BE2C (cell line): Measurements from ENCODE around the gene EYS.

Source experiments
- DNase-seq: peaks from one replicate; pipeline ENCODE4 v3.0.0-alpha.2; 2020
- H3K27me3 ChIP-seq: fragments of 250-450 bp; sonication (Bioruptor Pico); 2 replicates; pipeline ENCODE4 v1.5.1; 2020; ENCODE audit warnings: mild to moderate bottlenecking
- H3K36me3 ChIP-seq: fragments of 250-450 bp; sonication (Bioruptor Pico); 2 replicates; pipeline ENCODE4 v1.5.1; 2020; ENCODE audit warnings: mild to moderate bottlenecking
- H3K4me1 ChIP-seq: fragments of 250-450 bp; sonication (Bioruptor Pico); 2 replicates; pipeline ENCODE4 v1.5.1; 2020
- H3K4me3 ChIP-seq: 2 replicates; pipeline ENCODE4 v1.5.1; 2011; ENCODE audit warnings: low read depth, low read length
- H3K9me3 ChIP-seq: fragments of 250-450 bp; sonication (Bioruptor Pico); 2 replicates; pipeline ENCODE4 v1.5.1; 2020
- CTCF ChIP-seq: IDR thresholded peaks from 2 replicates; pipeline ENCODE4 v1.5.1; 2012; ENCODE audit warnings: mild to moderate bottlenecking, low read depth, low read length

EYS gene

GRCh38 chr6:64383277-64383676 lies 1323.7 kb downstream of the EYS start:
- no peaks in the 10 kb centered on the region for H3K27me3 ChIP-seq
- DNase-seq, result no peak
- H3K4me3 ChIP-seq, result no peak overlapping the region
- no peaks in the 10 kb centered on the region for H3K4me1 ChIP-seq
- H3K36me3 ChIP-seq, result no peaks in the 10 kb centered on the region
- TF ChIP-seq CTCF, result no peak
- H3K9me3 ChIP-seq, result no peaks in the 10 kb centered on the region

GRCh38 chr6:64376394-64376793 lies 1330.6 kb downstream of the EYS start:
- no peak for TF ChIP-seq CTCF

GRCh38 chr6:64357430-64357829 lies 1349.6 kb downstream of the EYS start:
- Histone ChIP-seq H3K9me3 (no peaks in the 10 kb centered on the region), H3K4me1 (no peaks in the 10 kb centered on the region), H3K36me3 (no peaks in the 10 kb centered on the region), H3K4me3 (no peak overlapping the region), H3K27me3 (no peaks in the 10 kb centered on the region)
- no peak for TF ChIP-seq CTCF
- DNase-seq, result no peak

More at GRCh38 chr6:64376394-64376793, 1330.6 kb downstream of the EYS start:
- DNase-seq, result no peak
- H3K4me1 ChIP-seq, result no peaks in the 10 kb centered on the region
- no peaks in the 10 kb centered on the region for H3K9me3 ChIP-seq
- H3K4me3 ChIP-seq, result no peak overlapping the region
- H3K36me3 ChIP-seq, result no peaks in the 10 kb centered on the region
- no peaks in the 10 kb centered on the region for H3K27me3 ChIP-seq

GRCh38 chr6:64347411-64347810 lies 1359.6 kb downstream of the EYS start:
- TF ChIP-seq CTCF, result no peak

GRCh38 chr6:64335195-64335594 lies 1371.8 kb downstream of the EYS start:
- no peaks in the 10 kb centered on the region for H3K4me1 ChIP-seq
- H3K27me3 ChIP-seq, result no peaks in the 10 kb centered on the region
- TF ChIP-seq CTCF, result no peak
- no peaks in the 10 kb centered on the region for H3K9me3 ChIP-seq
- no peak for DNase-seq
- no peaks in the 10 kb centered on the region for H3K36me3 ChIP-seq
- H3K4me3 ChIP-seq, result no peak overlapping the region

More at GRCh38 chr6:64347411-64347810, 1359.6 kb downstream of the EYS start:
- DNase-seq, result no peak
- H3K36me3 ChIP-seq, result no peaks in the 10 kb centered on the region
- no peaks in the 10 kb centered on the region for H3K27me3 ChIP-seq
- no peak overlapping the region for H3K4me3 ChIP-seq
- no peaks in the 10 kb centered on the region for H3K4me1 ChIP-seq
- no peaks in the 10 kb centered on the region for H3K9me3 ChIP-seq

GRCh38 chr6:64334636-64335035 lies 1372.4 kb downstream of the EYS start:
- no peak for TF ChIP-seq CTCF
- no peak overlapping the region for H3K4me3 ChIP-seq

More at GRCh38 chr6:64334636-64335035, 1372.4 kb downstream of the EYS start:
- no peaks in the 10 kb centered on the region for H3K9me3 ChIP-seq
- H3K4me1 ChIP-seq, result no peaks in the 10 kb centered on the region
- no peaks in the 10 kb centered on the region for H3K36me3 ChIP-seq
- H3K27me3 ChIP-seq, result no peaks in the 10 kb centered on the region
- no peak for DNase-seq
